Hepatocyte (in vitro differentiated cells): ENCODE results near the gene HFE.

Experiments used
- CTCF ChIP-seq: fragments of 200-600 bp; sonication (generic); IDR thresholded peaks from 2 replicates; pipeline ENCODE4 v1.5.1; 2016; ENCODE audit warnings: antibody characterized with exemption, mild to moderate bottlenecking; ENCODE audit not compliant: poor library complexity
- EZH2 ChIP-seq: fragments of 200-600 bp; sonication (generic); IDR thresholded peaks from 2 replicates; pipeline ENCODE4 v1.6.1; 2016; ENCODE audit warnings: antibody characterized with exemption, mild to moderate bottlenecking, borderline replicate concordance
- EZH2phosphoT487 ChIP-seq: fragments of 200-600 bp; sonication (generic); IDR thresholded peaks from one replicate; pipeline ENCODE4 v1.6.1; 2018; ENCODE audit warnings: antibody characterized with exemption, mild to moderate bottlenecking, low read depth, moderate library complexity; ENCODE audit not compliant: unreplicated experiment, severe bottlenecking

- TF ChIP-seq CTCF, result no peak
- no peak for TF ChIP-seq EZH2phosphoT487
- no peak for TF ChIP-seq EZH2
These were observed 39.4 kb downstream of the HFE start for GRCh38 chr6:26126394-26127235.
